Rectal smooth muscle tissue (tissue), 1 donor: ENCODE data around the gene SALL1.

ENCODE experiments used
- H3K27ac ChIP-seq: one replicate; pipeline ENCODE4 v1.7.0; 2013; ENCODE audit warnings: low read depth, low read length, inconsistent platforms
- H3K27me3 ChIP-seq: one replicate; pipeline ENCODE4 v1.7.0; 2013; ENCODE audit warnings: low read length; ENCODE audit not compliant: control insufficient read depth, insufficient read depth
- H3K36me3 ChIP-seq: one replicate; pipeline ENCODE4 v1.7.0; 2013; ENCODE audit warnings: low read length; ENCODE audit not compliant: control insufficient read depth, insufficient read depth
- H3K4me1 ChIP-seq: one replicate; pipeline ENCODE4 v1.7.0; 2013; ENCODE audit warnings: low read length; ENCODE audit not compliant: control insufficient read depth, insufficient read depth
- H3K4me3 ChIP-seq: one replicate; pipeline ENCODE4 v1.7.0; 2013; ENCODE audit warnings: low read length
- H3K9ac ChIP-seq: one replicate; pipeline ENCODE4 v1.7.0; 2013; ENCODE audit warnings: low read length

The SALL1 gene

GRCh38 chr16:51146256-51146924 is 4.7 kb downstream of the SALL1 start:
- Histone ChIP-seq H3K9ac (no peak overlapping the region), H3K27ac (no peak overlapping the region), H3K36me3 (no peaks in the 10 kb centered on the region), H3K27me3 (peaks cover 6% of the 10 kb centered on the region), H3K4me3 (no peak overlapping the region), H3K4me1 (no peaks in the 10 kb centered on the region)

GRCh38 chr16:51144203-51144602 is 6.9 kb downstream of the SALL1 start:
- Histone ChIP-seq H3K9ac (no peak overlapping the region), H3K36me3 (no peaks in the 10 kb centered on the region), H3K4me1 (no peaks in the 10 kb centered on the region), H3K27me3 (peaks cover 4% of the 10 kb centered on the region), H3K4me3 (no peak overlapping the region), H3K27ac (no peak overlapping the region)

GRCh38 chr16:51143196-51143977 is 7.7 kb downstream of the SALL1 start:
- H3K9ac ChIP-seq: no peak overlapping the region
- peaks cover 4% of the 10 kb centered on the region for H3K27me3 ChIP-seq
- no peak overlapping the region for H3K4me3 ChIP-seq
- no peak overlapping the region for H3K27ac ChIP-seq
- no peaks in the 10 kb centered on the region for H3K36me3 ChIP-seq
- H3K4me1 ChIP-seq: no peaks in the 10 kb centered on the region

GRCh38 chr16:51141541-51141940 is 9.5 kb downstream of the SALL1 start:
- Histone ChIP-seq H3K27me3 (no peaks in the 10 kb centered on the region), H3K36me3 (no peaks in the 10 kb centered on the region), H3K9ac (no peak overlapping the region), H3K4me3 (no peak overlapping the region), H3K4me1 (no peaks in the 10 kb centered on the region), H3K27ac (no peak overlapping the region)

- Histone ChIP-seq H3K4me3 (no peak overlapping the region), H3K27me3 (no peaks in the 10 kb centered on the region), H3K27ac (no peak overlapping the region), H3K4me1 (no peaks in the 10 kb centered on the region), H3K9ac (no peak overlapping the region), H3K36me3 (no peaks in the 10 kb centered on the region)
Observed at GRCh38 chr16:51141106-51141505, 10.0 kb downstream of the SALL1 start.

- Histone ChIP-seq H3K36me3 (no peaks in the 10 kb centered on the region), H3K27ac (no peak overlapping the region), H3K4me3 (no peak overlapping the region), H3K4me1 (no peaks in the 10 kb centered on the region), H3K27me3 (no peaks in the 10 kb centered on the region), H3K9ac (no peak overlapping the region)
Observed at GRCh38 chr16:51140112-51140511, 11.0 kb downstream of the SALL1 start.

- Histone ChIP-seq H3K27me3 (no peaks in the 10 kb centered on the region), H3K36me3 (no peaks in the 10 kb centered on the region), H3K9ac (no peak overlapping the region)
Observed at GRCh38 chr16:51139568-51139967, 11.5 kb downstream of the SALL1 start.

GRCh38 chr16:51138178-51138577 is 12.9 kb downstream of the SALL1 start:
- H3K4me3 ChIP-seq: no peak overlapping the region
- H3K36me3 ChIP-seq: no peaks in the 10 kb centered on the region
- no peak overlapping the region for H3K9ac ChIP-seq
- H3K27me3 ChIP-seq: no peaks in the 10 kb centered on the region
- H3K4me1 ChIP-seq: no peaks in the 10 kb centered on the region
- H3K27ac ChIP-seq: no peak overlapping the region

More at GRCh38 chr16:51139568-51139967, 11.5 kb downstream of the SALL1 start:
- Histone ChIP-seq H3K4me1 (no peaks in the 10 kb centered on the region), H3K27ac (no peak overlapping the region), H3K4me3 (no peak overlapping the region)

- Histone ChIP-seq H3K27me3 (no peaks in the 10 kb centered on the region), H3K4me3 (no peak overlapping the region), H3K4me1 (no peaks in the 10 kb centered on the region)
Observed at GRCh38 chr16:51137097-51137496, 14.0 kb downstream of the SALL1 start.

GRCh38 chr16:51134876-51135275 is 16.2 kb downstream of the SALL1 start:
- Histone ChIP-seq H3K27me3 (no peaks in the 10 kb centered on the region), H3K4me1 (no peaks in the 10 kb centered on the region), H3K4me3 (no peak overlapping the region), H3K36me3 (no peaks in the 10 kb centered on the region), H3K27ac (no peak overlapping the region), H3K9ac (no peak overlapping the region)

More at GRCh38 chr16:51137097-51137496, 14.0 kb downstream of the SALL1 start:
- no peak overlapping the region for H3K27ac ChIP-seq
- H3K36me3 ChIP-seq: no peaks in the 10 kb centered on the region
- no peak overlapping the region for H3K9ac ChIP-seq

GRCh38 chr16:51134269-51134812 is 16.7 kb downstream of the SALL1 start:
- no peaks in the 10 kb centered on the region for H3K36me3 ChIP-seq
- no peak overlapping the region for H3K9ac ChIP-seq
- H3K4me3 ChIP-seq: no peak overlapping the region
- H3K27me3 ChIP-seq: no peaks in the 10 kb centered on the region
- no peaks in the 10 kb centered on the region for H3K4me1 ChIP-seq
- no peak overlapping the region for H3K27ac ChIP-seq

- Histone ChIP-seq H3K27me3 (no peaks in the 10 kb centered on the region), H3K9ac (no peak overlapping the region), H3K4me3 (no peak overlapping the region), H3K27ac (no peak overlapping the region), H3K4me1 (no peaks in the 10 kb centered on the region), H3K36me3 (no peaks in the 10 kb centered on the region)
Observed at GRCh38 chr16:51133688-51134087, 17.4 kb downstream of the SALL1 start.
